ENCODE measurements around the gene SLC66A2. TPM values are rescaled to one million over a fixed set of nuclear protein-coding genes. Genes with fewer than 3 reads are reported as not detected.

SLC66A2 gene
- total RNA-seq, 3 donors from 2014 or later (not counting 1 experiment from before 2014, with no cell fraction given), result 51.2 to 62.4 (median 54.1) TPM

DNA sequence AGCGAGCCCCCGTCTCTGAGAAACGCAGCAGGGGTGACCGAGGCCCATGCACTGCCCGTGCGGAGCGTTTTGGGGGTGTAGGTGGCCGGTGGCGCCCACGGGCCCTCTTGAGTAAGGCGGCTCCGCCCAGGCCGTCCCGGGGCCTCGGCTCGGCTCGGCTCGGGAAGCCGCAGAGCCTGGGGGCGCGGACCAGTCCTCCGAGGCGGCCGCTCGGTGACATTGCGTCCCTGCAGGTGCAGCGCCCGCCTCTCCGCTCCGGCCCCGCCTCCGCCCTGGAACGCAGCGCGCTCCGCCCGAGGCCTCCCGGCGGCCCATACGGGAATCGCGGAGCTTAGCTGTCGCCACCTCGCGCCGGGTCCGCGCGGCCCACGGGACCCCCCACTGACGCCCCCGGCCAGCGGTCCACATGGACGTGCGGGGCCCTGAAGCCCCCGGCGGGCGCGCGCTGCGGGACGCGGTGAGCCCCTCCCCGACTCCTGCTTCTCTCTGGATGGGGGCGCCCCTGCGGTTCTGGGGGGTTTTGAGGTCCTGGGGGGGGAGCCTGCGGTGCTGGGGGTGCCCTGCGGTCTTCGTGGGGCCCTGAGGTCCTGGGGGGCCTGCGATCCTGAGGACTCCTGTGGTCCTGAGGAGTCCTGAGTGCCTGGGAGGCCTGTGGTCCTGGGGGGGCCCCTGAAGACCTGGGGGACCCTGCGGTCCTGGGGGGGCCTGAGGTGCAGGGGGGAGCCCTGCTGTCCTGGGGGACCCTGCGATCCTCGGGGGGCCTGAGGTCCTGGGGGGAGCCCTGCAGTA is 13.1 kb upstream of the SLC66A2 start, which contains the start of gene HSBP1L1:
Gene HSBP1L1, plus strand, starts transcription at position 314 of the 789 bp plus-strand sequence. Its CDS starts 93 bp downstream, at position 407.
- WGBS (ENCODE audit: insufficient coverage), result 2% methylated on average over 73 of the region's 73 CpGs

DNA sequence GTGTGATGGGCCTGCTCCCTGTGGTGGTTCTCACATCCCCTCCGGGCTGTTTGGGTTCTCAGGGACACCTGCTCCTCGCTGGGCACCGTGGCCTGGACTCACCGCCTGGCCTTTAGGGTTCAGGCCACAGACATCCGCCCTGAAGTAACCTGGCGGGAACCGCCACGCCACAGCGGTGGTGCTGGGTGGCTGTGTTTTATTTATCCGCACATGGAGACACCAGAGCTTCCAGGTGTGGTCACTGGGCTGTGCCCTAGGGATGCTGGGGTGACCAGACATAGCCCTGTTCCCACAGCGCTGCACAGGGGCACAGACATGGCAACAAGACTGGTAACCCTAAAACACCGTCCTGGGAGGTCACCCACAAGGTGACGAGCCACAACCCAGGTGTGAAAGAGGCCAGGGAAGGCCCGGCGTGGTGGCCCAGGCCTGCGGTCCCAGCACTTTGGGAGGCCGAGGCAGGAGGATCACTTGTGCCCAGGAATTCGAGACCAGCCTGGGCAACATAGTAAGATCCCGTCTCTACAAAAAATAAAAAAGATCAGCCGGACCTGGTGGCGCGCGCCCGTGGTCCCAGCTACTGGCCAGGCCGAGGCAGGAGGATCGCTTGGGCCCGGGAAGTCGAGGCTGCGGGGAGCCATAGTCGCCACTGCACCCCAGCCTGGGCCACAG is 12.3 kb upstream of the SLC66A2 start:
- Histone ChIP-seq H3K27me3 (ENCODE audit: control insufficient read depth, insufficient read depth, low read length) (no peaks in the 10 kb centered on the region), H3K27ac (ENCODE audit: low read length) (no peak overlapping the region), H3K36me3 (ENCODE audit: control insufficient read depth, insufficient read depth, low read length) (no peaks in the 10 kb centered on the region), H3K9me3 (ENCODE audit: control insufficient read depth, insufficient read depth, low read length) (no peaks in the 10 kb centered on the region), H3K4me3 (ENCODE audit: low read length) (peak overlapping the region; percentile 51), H3K4me1 (ENCODE audit: control insufficient read depth, insufficient read depth, low read length) (peaks cover 29% of the 10 kb centered on the region)
- DNase-seq (no peak), ATAC-seq (no peak)
- TF ChIP-seq, protein P1, sequence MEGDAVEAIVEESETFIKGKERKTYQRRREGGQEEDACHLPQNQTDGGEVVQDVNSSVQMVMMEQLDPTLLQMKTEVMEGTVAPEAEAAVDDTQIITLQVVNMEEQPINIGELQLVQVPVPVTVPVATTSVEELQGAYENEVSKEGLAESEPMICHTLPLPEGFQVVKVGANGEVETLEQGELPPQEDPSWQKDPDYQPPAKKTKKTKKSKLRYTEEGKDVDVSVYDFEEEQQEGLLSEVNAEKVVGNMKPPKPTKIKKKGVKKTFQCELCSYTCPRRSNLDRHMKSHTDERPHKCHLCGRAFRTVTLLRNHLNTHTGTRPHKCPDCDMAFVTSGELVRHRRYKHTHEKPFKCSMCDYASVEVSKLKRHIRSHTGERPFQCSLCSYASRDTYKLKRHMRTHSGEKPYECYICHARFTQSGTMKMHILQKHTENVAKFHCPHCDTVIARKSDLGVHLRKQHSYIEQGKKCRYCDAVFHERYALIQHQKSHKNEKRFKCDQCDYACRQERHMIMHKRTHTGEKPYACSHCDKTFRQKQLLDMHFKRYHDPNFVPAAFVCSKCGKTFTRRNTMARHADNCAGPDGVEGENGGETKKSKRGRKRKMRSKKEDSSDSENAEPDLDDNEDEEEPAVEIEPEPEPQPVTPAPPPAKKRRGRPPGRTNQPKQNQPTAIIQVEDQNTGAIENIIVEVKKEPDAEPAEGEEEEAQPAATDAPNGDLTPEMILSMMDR (IDR thresholded peaks at IDR 0.05), result no peak
- H3K27me3 Mint-ChIP-seq (ENCODE audit: low read depth in 2 of 2), result peaks cover 7 to 8% of the 10 kb centered on the region in 2 donors
- no peaks in the 10 kb centered on the region for H3K36me3 Mint-ChIP-seq
- H3K9me3 Mint-ChIP-seq, result no peaks in the 10 kb centered on the region
- WGBS (ENCODE audit: insufficient coverage), result 65% methylated on average over 30 of the region's 30 CpGs
- intact Hi-C loops (cut with micrococcal nuclease), result loop anchor here (1.0 kb wide), 1 partner anchor 12 kb away; the partner anchor contains the start of gene SLC66A2
- H3K27ac Mint-ChIP-seq, result peak overlapping the region; percentile 58 to 77
- peak overlapping the region; percentile 80 for H3K4me3 Mint-ChIP-seq
- peaks cover 10 to 32% of the 10 kb centered on the region in 2 donors for H3K4me1 Mint-ChIP-seq

More for the DNA sequence above, 13.1 kb upstream of the SLC66A2 start, which contains the start of gene HSBP1L1:
- Mint-ChIP-seq H3K27ac (peak within 1 kb of the TSS; percentile 58 to 79), H3K4me3 (peak within 1 kb of the TSS; percentile 80), H3K9me3 (no peaks in the 10 kb centered on the region), H3K27me3 (ENCODE audit: low read depth in 2 of 2) (peaks cover 7 to 8% of the 10 kb centered on the region in 2 donors), H3K4me1 (peaks cover 10 to 32% of the 10 kb centered on the region in 2 donors), H3K36me3 (no peaks in the 10 kb centered on the region)
- TF ChIP-seq, protein P1 (IDR thresholded peaks at IDR 0.05), result no peak
- Histone ChIP-seq H3K9me3 (ENCODE audit: control insufficient read depth, insufficient read depth, low read length) (no peaks in the 10 kb centered on the region), H3K27ac (ENCODE audit: low read length) (peak within 1 kb of the TSS; percentile 36), H3K27me3 (ENCODE audit: control insufficient read depth, insufficient read depth, low read length) (no peaks in the 10 kb centered on the region), H3K36me3 (ENCODE audit: control insufficient read depth, insufficient read depth, low read length) (no peaks in the 10 kb centered on the region), H3K4me3 (ENCODE audit: low read length) (peak within 1 kb of the TSS; percentile 51), H3K4me1 (ENCODE audit: control insufficient read depth, insufficient read depth, low read length) (peaks cover 29% of the 10 kb centered on the region)
- intact Hi-C loops (cut with micrococcal nuclease), result no loop called here
- DNase-seq, result peak; percentile 48 to 82
- ATAC-seq, result peak; percentile 74 to 84 (median 82)

DNA sequence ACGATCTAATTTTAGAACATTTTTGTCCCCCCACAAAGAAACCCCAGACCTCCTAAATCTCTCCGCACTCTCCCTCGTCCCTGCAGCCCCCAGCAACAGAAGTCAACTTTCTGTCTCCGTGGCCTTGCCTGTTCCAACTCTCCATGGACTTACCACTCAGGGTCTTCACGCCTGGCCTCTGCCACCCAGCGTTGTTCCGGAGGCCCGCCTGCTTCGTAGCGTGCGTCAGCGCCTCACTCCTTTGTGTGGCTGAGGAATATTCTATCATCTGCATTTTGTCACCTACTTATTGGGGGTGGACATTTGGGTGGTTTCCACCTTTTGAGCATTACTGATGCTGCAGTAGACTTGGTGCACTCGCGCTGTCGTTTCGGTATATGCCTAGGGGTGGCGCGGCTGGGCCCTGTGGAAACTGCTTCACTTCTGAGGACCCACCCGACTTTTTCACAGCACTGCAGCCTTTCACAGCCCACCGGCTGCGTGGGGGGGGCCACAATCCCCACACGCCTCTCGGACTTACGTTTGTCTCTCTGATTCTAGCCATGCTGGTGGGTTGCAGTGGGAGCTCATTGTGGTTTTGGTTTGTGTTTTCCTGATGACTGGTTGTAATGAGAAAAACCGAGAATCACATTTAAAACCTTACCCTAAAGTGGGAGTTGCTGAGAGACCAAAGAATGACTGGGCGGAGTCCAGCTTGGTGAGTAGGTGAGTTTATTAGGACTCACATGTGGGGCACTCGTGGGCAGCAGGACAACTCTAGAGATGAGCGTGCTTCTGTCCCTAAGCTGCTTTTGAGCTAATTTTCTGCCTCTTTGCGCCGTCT is 11.6 kb upstream of the SLC66A2 start:
- Histone ChIP-seq H3K4me1 (ENCODE audit: control insufficient read depth, insufficient read depth, low read length) (peaks cover 29% of the 10 kb centered on the region), H3K27ac (ENCODE audit: low read length) (no peak overlapping the region), H3K36me3 (ENCODE audit: control insufficient read depth, insufficient read depth, low read length) (no peaks in the 10 kb centered on the region), H3K4me3 (ENCODE audit: low read length) (no peak overlapping the region), H3K27me3 (ENCODE audit: control insufficient read depth, insufficient read depth, low read length) (no peaks in the 10 kb centered on the region), H3K9me3 (ENCODE audit: control insufficient read depth, insufficient read depth, low read length) (no peaks in the 10 kb centered on the region)
- ATAC-seq (peak; percentile 17 to 76 (median 54)), DNase-seq (peak in 1 of 2 donors; percentile 77)
- intact Hi-C loops (cut with micrococcal nuclease), result loop anchor here (1.0 kb wide), 1 partner anchor 12 kb away; the partner anchor contains the start of gene SLC66A2
- H3K36me3 Mint-ChIP-seq, result no peaks in the 10 kb centered on the region
- no peaks in the 10 kb centered on the region for H3K9me3 Mint-ChIP-seq
- H3K4me3 Mint-ChIP-seq, result peak overlapping the region; percentile 80
- 54% methylated on average over 24 of the region's 30 CpGs for WGBS (ENCODE audit: insufficient coverage)
- H3K27ac Mint-ChIP-seq, result peak overlapping the region; percentile 58 to 77
- peaks cover 10 to 32% of the 10 kb centered on the region in 2 donors for H3K4me1 Mint-ChIP-seq
- peaks cover 7 to 8% of the 10 kb centered on the region in 2 donors for H3K27me3 Mint-ChIP-seq (ENCODE audit: low read depth in 2 of 2)
- TF ChIP-seq, protein P1 (IDR thresholded peaks at IDR 0.05), result peak; percentile 16
